ENCODE measurements around the gene ZBED2.

Gene ZBED2

GRCh38 chr3:111593666-111594065 lies 1.5 kb downstream of the ZBED2 start:
- peak overlapping the region; percentile 92 for H3K4me3 Mint-ChIP-seq
- peak overlapping the region; percentile 94 for H3K27ac Mint-ChIP-seq
- no peak for DNase-seq
- H3K36me3 Mint-ChIP-seq (ENCODE audit: low read depth) = peaks cover 77% of the 10 kb centered on the region
- H3K27me3 Mint-ChIP-seq = no peaks in the 10 kb centered on the region
- H3K4me1 Mint-ChIP-seq = peaks cover 80% of the 10 kb centered on the region
- ATAC-seq = no peak
- no peaks in the 10 kb centered on the region for H3K9me3 Mint-ChIP-seq

- Mint-ChIP-seq H3K36me3 (ENCODE audit: low read depth) (peaks cover 76% of the 10 kb centered on the region), H3K9me3 (peaks cover 4% of the 10 kb centered on the region), H3K27ac (peak overlapping the region; percentile 94), H3K4me1 (peaks cover 80% of the 10 kb centered on the region), H3K27me3 (no peaks in the 10 kb centered on the region), H3K4me3 (peak overlapping the region; percentile 92)
- ATAC-seq = no peak
- no peak for DNase-seq
These were observed 2.2 kb downstream of the ZBED2 start for GRCh38 chr3:111592936-111593335.

- ATAC-seq (no peak), DNase-seq (no peak)
- peaks cover 82% of the 10 kb centered on the region for H3K36me3 Mint-ChIP-seq (ENCODE audit: low read depth)
- no peaks in the 10 kb centered on the region for H3K27me3 Mint-ChIP-seq
- H3K4me1 Mint-ChIP-seq = peaks cover 80% of the 10 kb centered on the region
- H3K27ac Mint-ChIP-seq = peak overlapping the region; percentile 94
- H3K9me3 Mint-ChIP-seq = peaks cover 5% of the 10 kb centered on the region
- peak overlapping the region; percentile 92 for H3K4me3 Mint-ChIP-seq
These were observed 3.0 kb downstream of the ZBED2 start for GRCh38 chr3:111592143-111592542.

GRCh38 chr3:111591555-111591954 lies 3.6 kb downstream of the ZBED2 start:
- Mint-ChIP-seq H3K36me3 (ENCODE audit: low read depth) (peaks cover 88% of the 10 kb centered on the region), H3K27me3 (no peaks in the 10 kb centered on the region), H3K9me3 (peaks cover 9% of the 10 kb centered on the region), H3K27ac (peak overlapping the region; percentile 94), H3K4me1 (peaks cover 80% of the 10 kb centered on the region), H3K4me3 (peak overlapping the region; percentile 92)
- ATAC-seq = no peak
- DNase-seq = no peak

- Mint-ChIP-seq H3K4me3 (peak overlapping the region; percentile 92), H3K9me3 (peaks cover 13% of the 10 kb centered on the region), H3K27ac (peak overlapping the region; percentile 40), H3K36me3 (ENCODE audit: low read depth) (peaks cover 91% of the 10 kb centered on the region), H3K4me1 (peaks cover 70% of the 10 kb centered on the region), H3K27me3 (no peaks in the 10 kb centered on the region)
- DNase-seq (no peak), ATAC-seq (no peak)
These were observed 5.0 kb downstream of the ZBED2 start for GRCh38 chr3:111590143-111590491.

- H3K27ac Mint-ChIP-seq = peak overlapping the region; percentile 40
- peaks cover 90% of the 10 kb centered on the region for H3K36me3 Mint-ChIP-seq (ENCODE audit: low read depth)
- H3K4me3 Mint-ChIP-seq = peak overlapping the region; percentile 92
- ATAC-seq (peak; percentile 35), DNase-seq (no peak)
- H3K9me3 Mint-ChIP-seq = peaks cover 17% of the 10 kb centered on the region
- H3K4me1 Mint-ChIP-seq = peaks cover 69% of the 10 kb centered on the region
- H3K27me3 Mint-ChIP-seq = no peaks in the 10 kb centered on the region
These were observed 5.6 kb downstream of the ZBED2 start for GRCh38 chr3:111589303-111590142.

GRCh38 chr3:111588527-111588926 lies 6.6 kb downstream of the ZBED2 start:
- Mint-ChIP-seq H3K27me3 (no peaks in the 10 kb centered on the region), H3K36me3 (ENCODE audit: low read depth) (peaks cover 89% of the 10 kb centered on the region), H3K4me3 (no peak overlapping the region), H3K27ac (peak overlapping the region; percentile 67), H3K9me3 (peaks cover 21% of the 10 kb centered on the region), H3K4me1 (peaks cover 69% of the 10 kb centered on the region)
- ATAC-seq = no peak
- no peak for DNase-seq

GRCh38 chr3:111585217-111585616 lies 9.9 kb downstream of the ZBED2 start:
- Mint-ChIP-seq H3K27me3 (no peaks in the 10 kb centered on the region), H3K9me3 (peaks cover 26% of the 10 kb centered on the region), H3K27ac (no peak overlapping the region), H3K4me3 (no peak overlapping the region), H3K36me3 (ENCODE audit: low read depth) (peaks cover 84% of the 10 kb centered on the region), H3K4me1 (peaks cover 79% of the 10 kb centered on the region)
- ATAC-seq = no peak
- DNase-seq = no peak

GRCh38 chr3:111584744-111585143 lies 10.4 kb downstream of the ZBED2 start:
- Mint-ChIP-seq H3K27me3 (no peaks in the 10 kb centered on the region), H3K27ac (no peak overlapping the region), H3K4me3 (no peak overlapping the region), H3K4me1 (peaks cover 79% of the 10 kb centered on the region), H3K36me3 (ENCODE audit: low read depth) (peaks cover 84% of the 10 kb centered on the region), H3K9me3 (peaks cover 26% of the 10 kb centered on the region)
- ATAC-seq = no peak
- DNase-seq = no peak

- DNase-seq = no peak
- peaks cover 81% of the 10 kb centered on the region for H3K4me1 Mint-ChIP-seq
- H3K27me3 Mint-ChIP-seq = no peaks in the 10 kb centered on the region
These were observed 13.0 kb downstream of the ZBED2 start for GRCh38 chr3:111582120-111582474.

GRCh38 chr3:111581403-111582119 lies 13.6 kb downstream of the ZBED2 start:
- Mint-ChIP-seq H3K4me3 (no peak overlapping the region), H3K9me3 (peaks cover 18% of the 10 kb centered on the region), H3K36me3 (ENCODE audit: low read depth) (peaks cover 83% of the 10 kb centered on the region), H3K27me3 (no peaks in the 10 kb centered on the region), H3K4me1 (peaks cover 80% of the 10 kb centered on the region), H3K27ac (peak overlapping the region; percentile 88)
- DNase-seq (no peak), ATAC-seq (no peak)

More at GRCh38 chr3:111582120-111582474, 13.0 kb downstream of the ZBED2 start:
- peaks cover 84% of the 10 kb centered on the region for H3K36me3 Mint-ChIP-seq (ENCODE audit: low read depth)
- H3K9me3 Mint-ChIP-seq = peaks cover 21% of the 10 kb centered on the region
- peak overlapping the region; percentile 88 for H3K27ac Mint-ChIP-seq
- no peak overlapping the region for H3K4me3 Mint-ChIP-seq
- peak; percentile 85 for ATAC-seq

- ATAC-seq (no peak), DNase-seq (no peak)
- Mint-ChIP-seq H3K27ac (peak overlapping the region; percentile 88), H3K9me3 (peaks cover 9% of the 10 kb centered on the region), H3K4me3 (no peak overlapping the region), H3K36me3 (ENCODE audit: low read depth) (peaks cover 76% of the 10 kb centered on the region), H3K4me1 (peaks cover 77% of the 10 kb centered on the region), H3K27me3 (no peaks in the 10 kb centered on the region)
These were observed 15.7 kb downstream of the ZBED2 start for GRCh38 chr3:111579495-111579894.

GRCh38 chr3:111578867-111579266 lies 16.3 kb downstream of the ZBED2 start:
- no peak for ATAC-seq
- no peaks in the 10 kb centered on the region for H3K27me3 Mint-ChIP-seq
- DNase-seq = no peak
- H3K36me3 Mint-ChIP-seq (ENCODE audit: low read depth) = peaks cover 69% of the 10 kb centered on the region
- H3K4me3 Mint-ChIP-seq = no peak overlapping the region
- H3K4me1 Mint-ChIP-seq = peaks cover 73% of the 10 kb centered on the region
- H3K27ac Mint-ChIP-seq = peak overlapping the region; percentile 62
- H3K9me3 Mint-ChIP-seq = peaks cover 5% of the 10 kb centered on the region

- peak overlapping the region; percentile 7 for H3K4me3 Mint-ChIP-seq
- peaks cover 64% of the 10 kb centered on the region for H3K36me3 Mint-ChIP-seq (ENCODE audit: low read depth)
- H3K4me1 Mint-ChIP-seq = peaks cover 70% of the 10 kb centered on the region
- H3K27ac Mint-ChIP-seq = peak overlapping the region; percentile 62
- peaks cover 3% of the 10 kb centered on the region for H3K9me3 Mint-ChIP-seq
- peak; percentile 91 for ATAC-seq
- H3K27me3 Mint-ChIP-seq = no peaks in the 10 kb centered on the region
- DNase-seq = no peak
These were observed 17.1 kb downstream of the ZBED2 start for GRCh38 chr3:111577798-111578685.
